ENCODE measurements around the gene MRPL41. TPM values are rescaled to one million over a fixed set of nuclear protein-coding genes. Genes with fewer than 3 reads are reported as not detected.

MRPL41 gene
- total and polyA plus RNA-seq, 2 of the 13 experiments (the other 11 are each of a cell fraction or from before 2014, with no cell fraction given) = 20.9 to 54.0 TPM

- TF ChIP-seq MED1 (CRISPR knock-in tag; IDR thresholded peaks at IDR 0.05) (peak; percentile 32; the same call in 1 of the 2 replicates), RORA (CRISPR knock-in tag; IDR thresholded peaks at IDR 0.05) (no peak), ZNF329 (CRISPR knock-in tag; IDR thresholded peaks at IDR 0.05; ENCODE audit: low read depth) (no peak), ZNF354B (CRISPR knock-in tag; IDR thresholded peaks at IDR 0.05) (no peak), YEATS2 (CRISPR knock-in tag; IDR thresholded peaks at IDR 0.05; ENCODE audit: borderline replicate concordance) (0 out of 2 replicates have a peak, but pooled peaks have one; percentile 10), ONECUT2 (CRISPR knock-in tag; IDR thresholded peaks at IDR 0.05) (no peak), SAFB2 (CRISPR knock-in tag; IDR thresholded peaks at IDR 0.05; ENCODE audit: borderline replicate concordance, low read depth) (0 out of 2 replicates have a peak, but pooled peaks have one; percentile 70), ZNF891 (CRISPR knock-in tag; IDR thresholded peaks at IDR 0.05) (no peak), FOXO1 (CRISPR knock-in tag; IDR thresholded peaks at IDR 0.05) (no peak), ARNTL (CRISPR knock-in tag; IDR thresholded peaks at IDR 0.05) (no peak), ZNF883 (CRISPR knock-in tag; IDR thresholded peaks at IDR 0.05; ENCODE audit: not compliant biosample characterization) (peak; percentile 38), KMT2A (CRISPR knock-in tag; IDR thresholded peaks at IDR 0.05) (peak; percentile 45), ZNF816 (CRISPR knock-in tag; IDR thresholded peaks at IDR 0.05; ENCODE audit: borderline replicate concordance) (no peak), TGIF2 (CRISPR knock-in tag; IDR thresholded peaks at IDR 0.05) (no peak), ELF4 (CRISPR knock-in tag; IDR thresholded peaks at IDR 0.05; ENCODE audit: borderline replicate concordance) (no peak), ARID3A (IDR thresholded peaks at IDR 0.05; ENCODE audit: low read depth, low read length) (no peak)
- TF ChIP-seq, protein P1, sequence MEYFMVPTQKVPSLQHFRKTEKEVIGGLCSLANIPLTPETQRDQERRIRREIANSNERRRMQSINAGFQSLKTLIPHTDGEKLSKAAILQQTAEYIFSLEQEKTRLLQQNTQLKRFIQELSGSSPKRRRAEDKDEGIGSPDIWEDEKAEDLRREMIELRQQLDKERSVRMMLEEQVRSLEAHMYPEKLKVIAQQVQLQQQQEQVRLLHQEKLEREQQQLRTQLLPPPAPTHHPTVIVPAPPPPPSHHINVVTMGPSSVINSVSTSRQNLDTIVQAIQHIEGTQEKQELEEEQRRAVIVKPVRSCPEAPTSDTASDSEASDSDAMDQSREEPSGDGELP (IDR thresholded peaks at IDR 0.05; ENCODE audit: borderline replicate concordance, low read depth) = no peak
- TF ChIP-seq, protein P2, sequence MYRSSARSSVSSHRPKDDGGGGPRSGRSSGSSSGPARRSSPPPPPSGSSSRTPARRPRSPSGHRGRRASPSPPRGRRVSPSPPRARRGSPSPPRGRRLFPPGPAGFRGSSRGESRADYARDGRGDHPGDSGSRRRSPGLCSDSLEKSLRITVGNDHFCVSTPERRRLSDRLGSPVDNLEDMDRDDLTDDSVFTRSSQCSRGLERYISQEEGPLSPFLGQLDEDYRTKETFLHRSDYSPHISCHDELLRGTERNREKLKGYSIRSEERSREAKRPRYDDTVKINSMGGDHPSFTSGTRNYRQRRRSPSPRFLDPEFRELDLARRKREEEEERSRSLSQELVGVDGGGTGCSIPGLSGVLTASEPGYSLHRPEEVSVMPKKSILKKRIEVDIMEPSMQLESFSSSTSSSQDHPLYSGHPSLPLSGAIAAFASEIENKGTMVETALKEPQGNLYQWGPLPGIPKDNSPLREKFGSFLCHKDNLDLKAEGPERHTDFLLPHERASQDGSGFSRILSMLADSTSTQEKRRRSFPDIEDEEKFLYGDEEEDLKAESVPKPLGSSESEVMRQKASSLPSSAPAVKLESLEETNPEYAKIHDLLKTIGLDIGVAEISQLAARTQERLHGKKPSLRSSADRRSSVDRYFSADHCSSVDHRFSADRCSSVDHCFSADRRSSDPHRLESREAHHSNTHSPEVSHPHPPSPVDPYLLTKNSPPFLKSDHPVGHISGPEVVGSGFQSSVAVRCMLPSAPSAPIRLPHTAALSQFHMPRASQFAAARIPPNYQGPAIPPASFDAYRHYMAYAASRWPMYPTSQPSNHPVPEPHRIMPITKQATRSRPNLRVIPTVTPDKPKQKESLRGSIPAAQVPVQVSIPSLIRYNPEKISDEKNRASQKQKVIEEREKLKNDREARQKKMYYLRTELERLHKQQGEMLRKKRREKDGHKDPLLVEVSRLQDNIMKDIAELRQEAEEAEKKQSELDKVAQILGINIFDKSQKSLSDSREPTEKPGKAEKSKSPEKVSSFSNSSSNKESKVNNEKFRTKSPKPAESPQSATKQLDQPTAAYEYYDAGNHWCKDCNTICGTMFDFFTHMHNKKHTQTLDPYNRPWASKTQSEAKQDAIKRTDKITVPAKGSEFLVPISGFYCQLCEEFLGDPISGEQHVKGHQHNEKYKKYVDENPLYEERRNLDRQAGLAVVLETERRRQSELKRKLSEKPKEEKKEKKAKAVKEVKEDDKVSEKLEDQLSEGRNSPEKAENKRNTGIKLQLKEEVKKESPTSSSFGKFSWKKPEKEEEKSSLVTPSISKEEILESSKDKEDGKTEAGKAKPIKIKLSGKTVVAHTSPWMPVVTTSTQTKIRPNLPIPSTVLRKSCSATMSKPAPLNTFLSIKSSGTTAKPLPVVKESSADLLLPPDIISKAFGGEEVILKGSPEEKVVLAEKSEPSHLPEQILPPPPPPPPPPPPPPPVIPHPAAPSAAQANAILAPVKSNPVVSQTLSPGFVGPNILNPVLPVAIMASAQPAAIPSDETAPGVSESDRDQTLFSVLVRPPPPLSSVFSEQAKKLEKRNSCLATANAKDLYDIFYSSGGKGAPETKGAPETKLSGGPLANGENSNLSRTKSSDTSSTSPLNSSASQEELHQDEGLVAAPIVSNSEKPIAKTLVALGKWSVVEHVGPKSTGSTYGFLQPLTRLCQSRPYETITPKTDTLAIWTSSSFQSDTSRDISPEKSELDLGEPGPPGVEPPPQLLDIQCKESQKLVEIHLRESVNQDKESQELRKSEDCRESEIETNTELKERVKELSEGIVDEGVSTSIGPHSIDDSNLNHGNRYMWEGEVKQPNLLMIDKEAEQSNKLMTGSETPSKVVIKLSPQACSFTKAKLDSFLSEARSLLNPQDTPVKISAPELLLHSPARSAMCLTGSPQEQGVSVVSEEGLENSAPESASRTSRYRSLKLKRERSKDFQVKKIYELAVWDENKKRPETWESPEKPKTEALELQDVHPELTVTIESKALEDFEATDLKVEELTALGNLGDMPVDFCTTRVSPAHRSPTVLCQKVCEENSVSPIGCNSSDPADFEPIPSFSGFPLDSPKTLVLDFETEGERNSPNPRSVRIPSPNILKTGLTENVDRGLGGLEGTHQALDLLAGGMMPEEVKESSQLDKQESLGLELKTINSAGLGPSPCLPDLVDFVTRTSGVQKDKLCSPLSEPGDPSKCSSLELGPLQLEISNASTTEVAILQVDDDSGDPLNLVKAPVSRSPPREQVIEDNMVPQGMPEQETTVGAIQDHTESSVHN (CRISPR knock-in tag; IDR thresholded peaks at IDR 0.05) = no peak
These were observed 516 bp downstream of the MRPL41 start (continued) for GRCh38 chr9:137552022-137552768.

Data from HepG2 (cell line).